GM18507 (cell line): ENCODE results near the gene NLRP8.
"Not testable (repeated sequence)": the region's sequence is repeated elsewhere in the genome, so short reads cannot be mapped to it uniquely, and the experiment has no call there.

Experiments
- DNase-seq: peaks from one replicate; pipeline ENCODE4 v3.0.0; 2011; ENCODE audit warnings: low read depth; ENCODE audit not compliant: insufficient read length; ENCODE audit errors: extremely low spot score
- FAIRE-seq: peaks from 2 replicates; lab custom pipeline; 2011; peaks lifted over from hg19 to GRCh38; lab: Jason Lieb, UNC

The NLRP8 gene

DNA sequence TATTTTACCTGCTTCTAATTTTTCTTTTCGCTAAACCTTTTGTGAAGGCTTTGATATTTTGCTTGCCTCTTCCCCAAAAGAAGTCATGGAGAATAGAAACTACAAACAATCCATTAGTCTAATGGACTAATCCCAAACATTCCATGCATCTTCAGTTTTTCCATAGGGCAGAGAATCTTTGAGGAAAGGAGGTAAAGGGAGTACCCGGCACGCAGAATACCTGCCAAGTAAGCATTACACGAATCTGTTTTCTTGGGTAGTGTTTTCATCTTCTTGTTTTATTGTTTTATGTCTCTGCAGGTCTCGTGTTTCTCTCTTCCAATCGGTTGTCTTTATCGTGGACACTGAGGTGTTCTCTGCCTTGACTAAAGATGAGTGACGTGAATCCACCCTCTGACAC, at the start of gene NLRP8:
Gene NLRP8, plus strand, starts transcription at position 301 of the 400 bp plus-strand sequence.
- FAIRE-seq (no peak), DNase-seq (no peak)

DNA sequence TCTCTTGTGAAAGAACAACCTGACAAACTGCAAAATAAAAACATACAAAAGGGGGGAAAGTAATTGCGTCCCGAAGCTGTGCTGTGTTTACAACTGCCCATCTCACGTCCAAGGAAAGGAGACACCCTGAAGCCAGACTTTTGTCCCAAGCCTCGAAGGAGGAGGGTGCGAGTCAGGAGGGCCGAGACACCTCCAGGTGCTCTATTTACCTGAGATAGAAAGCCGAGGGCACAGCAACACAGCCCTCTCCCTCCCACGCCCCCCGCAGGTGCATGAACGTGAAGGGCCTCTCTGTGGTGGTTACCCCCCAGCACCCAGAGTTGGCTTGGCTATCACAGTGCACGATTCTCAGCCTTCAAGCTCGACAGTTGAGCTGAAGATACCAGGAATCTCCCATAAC, 48.7 kb upstream of the NLRP8 start:
- FAIRE-seq (no peak), DNase-seq (no peak)

DNA sequence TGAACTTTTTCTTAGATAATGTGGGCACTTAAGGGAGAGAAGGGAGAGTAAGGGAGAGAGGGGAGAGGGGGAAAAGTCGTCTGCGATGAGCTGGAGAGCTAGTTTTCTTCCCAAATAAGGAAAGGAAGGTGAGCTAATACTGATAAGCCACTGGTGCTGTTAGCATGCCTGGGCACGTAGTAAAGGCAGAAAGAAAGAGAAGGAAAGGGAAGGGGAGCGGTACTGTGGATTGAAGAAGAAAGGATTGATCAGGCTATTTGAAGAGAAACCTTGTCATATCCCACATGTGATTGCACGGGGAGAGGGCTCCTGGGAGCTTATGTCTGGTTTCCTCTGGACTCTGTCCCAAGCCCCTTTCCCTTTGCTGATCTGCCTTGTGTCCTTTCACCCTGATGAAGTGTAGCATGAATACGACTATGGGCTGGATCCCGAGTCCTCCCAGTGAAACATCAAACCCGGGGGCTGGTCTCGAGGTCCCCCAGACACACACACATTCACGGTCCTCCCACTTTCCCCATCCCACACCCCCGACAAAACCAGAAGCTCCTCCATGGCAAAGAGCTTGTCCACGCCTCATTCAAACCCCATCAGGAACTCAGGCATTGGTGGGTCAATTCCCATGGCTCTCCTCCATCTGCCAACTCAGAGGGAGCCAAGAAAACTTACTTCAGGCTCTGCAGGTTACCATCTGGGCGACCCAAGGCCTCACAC, 46.1 kb upstream of the NLRP8 start:
- no peak for DNase-seq
- FAIRE-seq: no peak

DNA sequence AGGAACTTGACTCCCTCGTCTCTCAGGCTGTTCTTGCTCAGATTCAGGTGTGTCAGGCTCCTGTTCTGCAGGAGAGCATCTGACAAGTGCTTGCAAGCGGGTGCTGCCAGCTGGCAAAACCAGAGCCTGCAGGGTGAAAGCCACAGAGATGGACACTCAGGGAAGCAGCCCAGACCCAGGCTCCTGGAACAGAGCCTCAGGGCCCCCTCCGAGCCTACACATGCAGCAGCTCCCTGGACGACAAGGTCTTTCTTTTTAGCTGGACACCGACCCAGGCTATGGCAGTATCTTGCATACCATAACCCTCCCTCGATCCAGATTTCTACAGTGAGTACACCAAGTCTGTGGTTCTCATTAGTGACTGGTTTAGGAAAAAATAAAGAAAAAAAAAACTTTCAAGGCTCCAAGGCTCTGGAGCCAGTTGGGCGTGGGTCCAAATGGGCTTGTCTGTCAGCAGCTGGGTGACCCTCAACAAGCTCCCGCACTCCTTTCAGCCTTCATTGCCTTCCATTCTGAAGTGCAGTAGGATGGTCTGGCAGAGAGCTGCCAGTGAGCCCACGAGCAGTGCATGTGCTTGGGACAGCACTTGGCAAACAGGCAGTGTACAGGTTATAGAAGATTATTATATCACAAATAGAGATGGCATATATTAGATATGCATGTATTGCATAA, 45.4 kb upstream of the NLRP8 start:
- DNase-seq: no peak
- FAIRE-seq: no peak

GRCh38 chr19:55907286-55907685, 40.3 kb upstream of the NLRP8 start:
- DNase-seq: no peak
- no peak for FAIRE-seq

- no peak for DNase-seq
- FAIRE-seq: no peak
Observed at GRCh38 chr19:55907746-55908145, 39.9 kb upstream of the NLRP8 start.

DNA sequence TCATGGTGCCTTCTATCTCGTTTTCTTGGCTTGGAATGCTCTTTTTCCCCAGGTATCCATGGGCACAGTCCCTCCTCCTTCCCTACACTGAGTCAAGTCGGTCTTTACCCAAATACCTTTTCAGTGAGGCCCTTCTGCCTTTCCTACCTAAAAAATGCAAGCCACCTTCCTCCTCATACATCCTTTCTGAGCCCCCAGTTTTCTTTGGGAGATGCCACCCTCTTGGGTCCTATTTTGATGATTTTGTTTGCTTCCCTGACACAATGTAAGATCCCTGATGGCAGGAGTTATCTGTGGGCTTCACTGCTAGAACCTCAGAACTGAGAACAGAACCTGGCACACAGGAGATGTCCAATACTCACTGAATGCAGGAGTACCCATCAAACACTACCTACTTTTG, 37.8 kb upstream of the NLRP8 start:
- FAIRE-seq (no peak), DNase-seq (no peak)

DNA sequence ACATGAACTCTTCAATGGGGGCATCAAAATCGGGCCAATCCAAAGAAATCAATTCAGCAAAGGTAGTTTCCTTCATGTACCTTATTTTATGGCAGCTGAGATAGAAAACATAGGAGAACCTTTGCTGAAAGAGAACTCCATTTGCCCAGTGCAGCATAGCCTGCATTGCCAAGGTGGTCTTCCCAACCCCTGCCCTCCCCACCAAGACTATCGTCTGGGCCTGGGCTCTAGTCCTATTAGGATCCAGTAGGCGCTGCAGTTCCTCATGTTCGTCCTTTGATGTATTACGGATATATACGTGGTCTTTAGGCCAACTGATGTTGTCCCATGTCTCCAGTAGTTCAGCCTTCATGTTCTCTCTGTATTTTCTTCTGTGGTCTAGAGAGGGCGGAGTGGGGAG, 34.7 kb upstream of the NLRP8 start:
- FAIRE-seq (no peak), DNase-seq (no peak)

GRCh38 chr19:55913643-55914268, 33.9 kb upstream of the NLRP8 start:
- no peak for DNase-seq
- no peak for FAIRE-seq

GRCh38 chr19:55923556-55923955, 24.1 kb upstream of the NLRP8 start:
- FAIRE-seq (no peak), DNase-seq (no peak)

DNA sequence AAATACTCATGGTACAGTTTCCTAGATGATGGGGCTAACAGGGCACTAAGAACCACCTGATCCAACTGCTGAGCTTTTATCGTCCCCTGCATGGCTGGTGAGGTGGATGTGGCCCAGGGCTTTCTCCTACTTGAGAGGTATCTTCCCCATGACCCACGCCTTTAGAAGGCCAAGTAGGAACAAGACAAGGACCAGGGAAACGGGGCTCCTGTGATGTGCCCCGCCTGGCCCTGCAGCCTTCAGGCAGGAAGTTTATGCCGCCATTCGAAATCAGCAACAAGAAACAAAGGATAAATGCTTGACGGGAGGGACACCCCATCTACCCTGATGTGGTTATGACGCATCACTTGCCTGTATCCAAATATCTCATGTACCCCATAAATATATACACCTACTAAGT, 19.6 kb upstream of the NLRP8 start:
- DNase-seq (no peak), FAIRE-seq (no peak)

DNA sequence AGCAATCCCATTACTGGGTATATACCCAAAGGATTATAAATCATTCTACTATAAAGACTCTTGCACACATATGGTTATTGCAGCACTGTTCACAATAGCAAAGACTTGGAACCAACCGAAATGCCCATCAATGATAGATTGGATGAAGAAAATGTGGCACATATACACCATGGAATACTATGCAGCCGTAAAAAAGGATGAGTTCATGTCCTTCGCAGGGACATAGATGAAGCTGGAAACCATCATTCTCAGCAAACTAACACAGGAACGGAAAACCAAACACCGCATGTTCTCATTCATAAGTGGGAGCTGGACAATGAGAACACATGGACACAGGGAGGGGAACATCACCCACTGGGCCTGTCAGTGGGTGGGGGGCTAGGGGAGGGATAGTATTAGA, 18.4 kb upstream of the NLRP8 start:
- not testable (repeated sequence) for FAIRE-seq, DNase-seq

DNA sequence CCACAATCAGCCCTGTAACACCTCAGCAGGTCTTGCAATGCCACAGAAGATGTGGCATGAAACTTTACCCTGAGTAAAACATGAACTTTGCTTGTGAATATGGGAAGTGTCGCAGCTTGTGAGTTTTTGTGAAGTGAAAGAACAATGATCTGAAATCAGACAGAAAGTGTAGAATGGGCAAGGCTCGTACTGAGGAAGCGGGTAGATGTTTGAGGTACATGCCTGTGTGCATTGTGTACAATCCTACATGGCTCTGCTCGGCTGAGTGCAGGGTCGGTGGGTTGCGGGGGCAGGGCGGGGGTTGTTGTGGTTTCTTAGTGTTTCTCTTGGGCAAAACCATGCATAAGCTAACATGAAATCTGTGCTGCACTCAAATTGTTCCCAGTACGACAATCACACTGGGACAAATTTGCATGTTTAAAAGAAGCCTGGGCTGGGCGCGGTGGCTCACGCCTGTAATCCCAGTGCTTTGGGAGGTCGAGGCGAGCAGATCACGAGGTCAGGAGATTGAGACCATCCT, 16.6 kb upstream of the NLRP8 start:
- DNase-seq: no peak
- no peak for FAIRE-seq

DNA sequence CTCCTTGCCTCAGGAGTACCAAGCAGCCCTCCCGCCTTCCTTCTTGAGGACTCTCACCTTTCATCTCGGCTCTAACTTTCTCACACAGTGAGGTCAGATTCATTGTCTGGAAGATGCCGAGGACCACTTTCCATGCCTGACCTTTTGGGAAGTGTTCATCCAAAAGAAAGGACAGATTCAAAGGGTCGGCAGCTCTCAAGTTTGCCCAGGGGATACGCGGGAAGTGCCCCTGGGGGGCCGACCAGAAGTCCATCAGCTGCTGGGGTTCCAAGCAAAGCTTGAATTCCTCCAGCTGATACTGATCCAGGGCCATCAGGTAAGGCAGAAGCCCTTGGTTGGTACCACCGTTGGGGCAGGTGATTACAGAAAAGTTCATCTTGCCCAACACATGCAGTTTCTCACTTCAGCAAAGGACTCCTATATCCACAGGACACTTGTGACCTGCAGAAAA, 15.7 kb upstream of the NLRP8 start, which contains the start of gene NLRP13:
Gene NLRP13, minus strand, starts transcription at position 401 of the 451 bp plus-strand sequence. Its CDS starts 25 bp downstream, at position 376.
- FAIRE-seq (no peak), DNase-seq (no peak)

DNA sequence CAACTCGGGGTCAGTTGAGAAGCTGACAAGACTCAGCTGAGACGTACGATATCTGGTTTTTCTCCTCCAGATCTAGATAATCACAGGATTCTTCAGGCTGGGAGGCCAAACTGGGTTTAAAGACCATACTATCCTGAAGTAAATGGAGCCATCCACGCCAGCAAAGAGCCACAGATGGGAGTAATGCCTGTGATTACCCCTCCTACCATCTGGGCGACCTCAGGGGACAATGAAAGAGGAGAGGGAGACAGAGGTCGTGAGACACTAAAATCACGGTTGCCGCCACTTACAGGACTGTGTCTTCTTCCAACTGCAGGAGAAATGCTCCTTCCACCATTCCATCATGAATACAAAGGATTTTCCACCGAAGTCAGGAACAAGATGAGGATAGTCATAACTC, 12.4 kb upstream of the NLRP8 start:
- no peak for FAIRE-seq
- no peak for DNase-seq

- DNase-seq (no peak), FAIRE-seq (no peak)
Observed at GRCh38 chr19:55939206-55939605, 8.4 kb upstream of the NLRP8 start.

DNA sequence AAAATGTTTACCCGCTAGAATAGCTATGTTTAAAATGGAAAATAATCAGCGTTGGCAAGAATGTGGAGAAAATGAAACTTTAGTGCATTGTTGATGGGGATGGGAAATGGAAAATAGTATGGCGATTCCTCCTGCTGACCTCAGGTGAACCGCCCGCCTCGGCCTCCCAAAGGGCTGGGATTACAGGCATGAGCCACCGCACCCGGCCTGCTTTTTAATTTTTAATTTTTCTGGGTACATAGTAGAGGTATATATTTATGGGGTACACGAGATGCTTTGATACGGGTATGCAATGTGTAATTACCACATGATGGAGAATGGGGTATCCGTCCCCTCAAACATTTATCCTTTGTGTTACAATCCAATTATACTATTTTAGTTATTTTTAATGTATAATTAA, 7.3 kb upstream of the NLRP8 start:
- no peak for FAIRE-seq

DNA sequence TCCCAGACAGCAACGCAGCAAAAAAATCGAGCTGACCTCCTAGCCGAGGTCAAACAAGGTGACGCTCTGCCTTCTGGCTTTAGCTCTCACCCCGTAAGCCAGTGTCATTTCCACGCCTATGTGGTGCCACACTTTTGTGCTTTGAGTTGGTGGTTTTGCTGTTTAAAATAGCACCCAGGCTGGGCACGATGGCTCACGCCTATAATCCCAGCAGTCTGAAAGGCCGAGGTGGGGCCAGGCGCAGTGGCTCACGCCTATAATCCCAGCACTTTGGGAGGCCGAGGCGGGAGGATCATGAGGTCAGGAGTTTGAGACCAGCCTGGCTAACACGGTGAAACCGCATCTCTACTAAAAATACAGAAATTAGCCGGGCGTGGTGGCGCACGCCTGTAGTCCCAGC, 2.9 kb downstream of the NLRP8 start:
- not testable (repeated sequence) for DNase-seq, FAIRE-seq

More for the DNA sequence above, 7.3 kb upstream of the NLRP8 start:
- no peak for DNase-seq

GRCh38 chr19:55956431-55956830, 8.8 kb downstream of the NLRP8 start:
- no peak for DNase-seq
- FAIRE-seq: no peak

DNA sequence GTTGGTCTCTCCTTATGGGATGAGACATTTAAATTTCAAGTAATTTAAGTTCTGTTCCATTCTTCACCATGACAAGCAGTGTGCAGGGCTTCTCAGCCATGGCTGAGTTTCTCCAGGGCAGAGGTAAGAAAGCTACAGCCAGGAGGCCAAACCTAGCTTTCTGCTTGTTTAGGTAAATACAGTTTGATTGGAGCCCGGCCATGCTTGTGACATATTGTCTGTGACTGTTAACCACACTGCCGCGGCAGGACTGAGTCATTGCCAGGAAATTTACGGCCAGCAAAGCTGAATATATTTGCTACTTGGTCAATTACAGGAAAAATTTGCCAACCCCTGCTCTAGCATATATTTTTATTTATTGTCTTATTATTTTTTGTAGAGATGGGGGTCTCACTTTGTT, 10.7 kb downstream of the NLRP8 start:
- no peak for DNase-seq
- no peak for FAIRE-seq
